WERI-Rb-1 (cell line): ENCODE measurements around the gene TSPAN33.

Experiments
- DNase-seq: peaks from one replicate; pipeline ENCODE4 v3.0.0-alpha.2; 2020
- H3K27ac ChIP-seq: fragments of 250-450 bp; sonication (Bioruptor Pico); 2 replicates; pipeline ENCODE4 v1.5.1; 2020; ENCODE audit warnings: mild to moderate bottlenecking, moderate library complexity
- H3K27me3 ChIP-seq: fragments of 250-450 bp; sonication (Bioruptor Pico); 2 replicates; pipeline ENCODE4 v1.5.1; 2021; ENCODE audit warnings: mild to moderate bottlenecking, low read depth, moderate library complexity; ENCODE audit not compliant: insufficient read depth, severe bottlenecking
- H3K36me3 ChIP-seq: fragments of 250-450 bp; sonication (Bioruptor Pico); 2 replicates; pipeline ENCODE4 v1.5.1; 2020; ENCODE audit warnings: mild to moderate bottlenecking, moderate library complexity
- H3K4me3 ChIP-seq: 2 replicates; pipeline ENCODE4 v1.5.1; 2011; ENCODE audit warnings: low read depth, mild to moderate bottlenecking, control low read depth, low read length
- H3K9me3 ChIP-seq: fragments of 250-450 bp; sonication (Bioruptor Pico); 2 replicates; pipeline ENCODE4 v1.5.1; 2021; ENCODE audit warnings: mild to moderate bottlenecking, moderate library complexity; ENCODE audit not compliant: severe bottlenecking
- TF ChIP-seq, protein P1 (sequence below): IDR thresholded peaks from 2 replicates; pipeline ENCODE4 v1.5.1; 2011; ENCODE audit warnings: low read depth, mild to moderate bottlenecking, control low read depth, inconsistent platforms, low read length

Gene TSPAN33

DNA sequence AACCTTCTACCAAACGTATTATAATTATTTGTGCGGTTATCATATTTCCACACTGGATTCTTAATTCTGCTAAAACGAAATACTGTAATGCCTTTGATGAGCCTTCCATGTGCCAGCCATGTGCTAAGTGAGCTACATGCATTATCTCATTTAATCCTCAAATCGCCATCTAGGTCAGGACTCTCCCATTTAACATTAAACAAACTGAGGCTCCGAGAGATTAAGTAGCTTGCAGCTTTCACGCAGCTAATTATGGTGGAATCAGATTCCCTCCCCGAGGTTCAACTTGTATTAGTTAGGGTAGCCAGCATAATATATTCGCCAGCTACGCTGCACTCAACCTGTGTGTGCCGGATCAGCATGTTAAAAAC lies 798 bp upstream of the TSPAN33 start:
- H3K4me3 ChIP-seq, result peak overlapping the region; percentile 51

GRCh38 chr7:129144834-129145668 lies 544 bp downstream of the TSPAN33 start:
- H3K27ac ChIP-seq, result no peak overlapping the region
- TF ChIP-seq, protein P1, sequence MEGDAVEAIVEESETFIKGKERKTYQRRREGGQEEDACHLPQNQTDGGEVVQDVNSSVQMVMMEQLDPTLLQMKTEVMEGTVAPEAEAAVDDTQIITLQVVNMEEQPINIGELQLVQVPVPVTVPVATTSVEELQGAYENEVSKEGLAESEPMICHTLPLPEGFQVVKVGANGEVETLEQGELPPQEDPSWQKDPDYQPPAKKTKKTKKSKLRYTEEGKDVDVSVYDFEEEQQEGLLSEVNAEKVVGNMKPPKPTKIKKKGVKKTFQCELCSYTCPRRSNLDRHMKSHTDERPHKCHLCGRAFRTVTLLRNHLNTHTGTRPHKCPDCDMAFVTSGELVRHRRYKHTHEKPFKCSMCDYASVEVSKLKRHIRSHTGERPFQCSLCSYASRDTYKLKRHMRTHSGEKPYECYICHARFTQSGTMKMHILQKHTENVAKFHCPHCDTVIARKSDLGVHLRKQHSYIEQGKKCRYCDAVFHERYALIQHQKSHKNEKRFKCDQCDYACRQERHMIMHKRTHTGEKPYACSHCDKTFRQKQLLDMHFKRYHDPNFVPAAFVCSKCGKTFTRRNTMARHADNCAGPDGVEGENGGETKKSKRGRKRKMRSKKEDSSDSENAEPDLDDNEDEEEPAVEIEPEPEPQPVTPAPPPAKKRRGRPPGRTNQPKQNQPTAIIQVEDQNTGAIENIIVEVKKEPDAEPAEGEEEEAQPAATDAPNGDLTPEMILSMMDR, result peak; percentile 29; the same call in 1 of the 2 replicates
- H3K27me3 ChIP-seq, result no peaks in the 10 kb centered on the region
- no peak for DNase-seq
- H3K36me3 ChIP-seq, result no peaks in the 10 kb centered on the region; the same call in 1 of the 2 replicates
- no peaks in the 10 kb centered on the region for H3K9me3 ChIP-seq
- H3K4me3 ChIP-seq, result peak overlapping the region; percentile 54

More for the DNA sequence above, 798 bp upstream of the TSPAN33 start:
- Histone ChIP-seq H3K27ac (no peak overlapping the region), H3K9me3 (no peaks in the 10 kb centered on the region), H3K27me3 (no peaks in the 10 kb centered on the region), H3K36me3 (no peaks in the 10 kb centered on the region; the same call in 1 of the 2 replicates)
- TF ChIP-seq, protein P1, result no peak
- no peak for DNase-seq

DNA sequence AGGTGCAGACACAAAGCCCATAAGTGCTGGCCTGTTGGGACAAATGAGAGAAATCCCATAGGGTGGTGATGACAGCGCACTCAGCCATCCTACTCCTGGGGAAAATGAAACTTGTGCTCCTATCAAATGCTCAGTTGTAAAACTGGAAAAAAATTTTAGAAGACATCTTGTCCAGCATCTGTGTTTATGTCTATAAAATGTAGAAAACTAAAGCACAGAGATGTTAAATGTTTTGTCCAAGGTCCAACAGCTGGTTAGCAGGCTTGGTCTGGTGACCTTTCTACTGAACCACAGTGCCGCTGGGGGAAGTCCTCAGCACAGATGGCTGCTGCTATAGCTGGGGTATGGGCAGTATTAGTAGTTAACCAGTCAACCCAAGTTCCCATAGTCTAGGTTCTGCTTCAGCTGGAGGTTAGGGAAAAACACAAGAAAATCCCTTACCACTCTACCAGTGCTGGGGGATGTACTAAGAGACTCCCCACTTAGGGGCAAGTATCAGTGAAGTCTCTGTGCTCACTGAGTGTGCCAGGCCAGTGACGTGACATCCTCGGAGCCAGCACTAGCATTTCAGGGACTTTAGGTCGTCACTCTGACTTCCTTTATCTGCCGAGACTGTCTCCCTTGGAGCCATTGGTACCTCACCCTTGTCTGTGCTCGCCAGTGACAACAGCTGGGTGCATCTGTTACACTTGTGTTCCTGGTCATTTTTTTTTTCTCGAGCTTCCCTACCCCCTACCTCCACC lies 1.9 kb downstream of the TSPAN33 start:
- no peak for DNase-seq
- H3K4me3 ChIP-seq, result no peak overlapping the region
- TF ChIP-seq, protein P1, result no peak
- H3K27me3 ChIP-seq, result no peaks in the 10 kb centered on the region
- no peaks in the 10 kb centered on the region for H3K9me3 ChIP-seq
- no peak overlapping the region for H3K27ac ChIP-seq
- no peaks in the 10 kb centered on the region; the same call in 1 of the 2 replicates for H3K36me3 ChIP-seq

- no peak overlapping the region for H3K27ac ChIP-seq
- H3K4me3 ChIP-seq, result no peak overlapping the region
- H3K36me3 ChIP-seq, result no peaks in the 10 kb centered on the region; the same call in 1 of the 2 replicates
- H3K27me3 ChIP-seq, result no peaks in the 10 kb centered on the region
- TF ChIP-seq, protein P1, result no peak
- no peak for DNase-seq
- no peaks in the 10 kb centered on the region for H3K9me3 ChIP-seq
Measured at GRCh38 chr7:129147731-129148130, 3.2 kb downstream of the TSPAN33 start.

DNA sequence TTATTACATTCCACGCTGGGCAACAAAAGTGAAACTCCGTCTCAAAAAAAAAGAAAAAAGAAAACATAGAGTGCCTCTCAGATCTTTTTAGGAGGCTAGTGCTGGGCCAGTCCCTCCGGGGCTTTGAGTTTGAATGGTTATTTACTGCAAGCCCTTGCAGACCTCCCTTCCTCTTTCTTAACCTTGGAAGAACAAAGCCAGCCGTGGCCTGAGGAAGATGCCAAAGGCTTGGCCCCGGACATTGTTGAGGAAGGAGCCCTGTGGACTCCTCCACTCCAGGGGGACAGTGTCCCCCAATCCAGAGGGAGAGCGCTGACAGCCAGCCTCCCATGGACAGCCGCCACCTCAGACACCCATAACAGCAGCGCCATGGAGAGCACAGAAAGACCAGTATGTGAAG lies 5.0 kb downstream of the TSPAN33 start:
- no peak overlapping the region for H3K27ac ChIP-seq

More for the DNA sequence above, 5.0 kb downstream of the TSPAN33 start:
- H3K9me3 ChIP-seq, result no peaks in the 10 kb centered on the region
- H3K27me3 ChIP-seq, result no peaks in the 10 kb centered on the region
- no peak for DNase-seq
- TF ChIP-seq, protein P1, result no peak
- no peaks in the 10 kb centered on the region; the same call in 1 of the 2 replicates for H3K36me3 ChIP-seq
- no peak overlapping the region for H3K4me3 ChIP-seq
